ENCODE measurements around the gene PILRB.

PILRB gene

GRCh38 chr7:100352984-100353684, 4.8 kb upstream of the PILRB start:
- no peaks in the 10 kb centered on the region; the same call in 1 of the 2 replicates for H3K36me3 ChIP-seq (ENCODE audit: insufficient read depth)

GRCh38 chr7:100353685-100354330, 4.1 kb upstream of the PILRB start:
- no peaks in the 10 kb centered on the region for H4K20me1 ChIP-seq (ENCODE audit: insufficient read depth)
- H2AFZ ChIP-seq (ENCODE audit: low read depth): no peak overlapping the region
- no peaks in the 10 kb centered on the region; the same call in 1 of the 2 replicates for H3K36me3 ChIP-seq (ENCODE audit: insufficient read depth)
- H3K4me2 ChIP-seq: no peak overlapping the region
- no peaks in the 10 kb centered on the region for H3K79me2 ChIP-seq (ENCODE audit: insufficient read depth, low read depth)
- no peak overlapping the region for H3K27ac ChIP-seq
- H3K27me3 ChIP-seq (ENCODE audit: insufficient read depth, low read depth): no peaks in the 10 kb centered on the region
- no peak for TF ChIP-seq CTCF (conservative IDR thresholded peaks at IDR 0.05; ENCODE audit: low read depth, low read length)
- no peak overlapping the region for H3K4me3 ChIP-seq (IDR thresholded peaks at IDR 0.05; ENCODE audit: insufficient read depth, low read depth, low read length)
- H3K4me1 ChIP-seq (ENCODE audit: low read depth, poor library complexity, severe bottlenecking): no peaks in the 10 kb centered on the region
- no peak overlapping the region for H3K9ac ChIP-seq

More at GRCh38 chr7:100352984-100353684, 4.8 kb upstream of the PILRB start:
- no peaks in the 10 kb centered on the region for H4K20me1 ChIP-seq (ENCODE audit: insufficient read depth)
- no peak for TF ChIP-seq CTCF (conservative IDR thresholded peaks at IDR 0.05; ENCODE audit: low read depth, low read length)
- H2AFZ ChIP-seq (ENCODE audit: low read depth): no peak overlapping the region
- no peaks in the 10 kb centered on the region for H3K4me1 ChIP-seq (ENCODE audit: low read depth, poor library complexity, severe bottlenecking)
- H3K4me2 ChIP-seq: no peak overlapping the region
- no peak overlapping the region for H3K27ac ChIP-seq
- no peaks in the 10 kb centered on the region for H3K79me2 ChIP-seq (ENCODE audit: insufficient read depth, low read depth)
- H3K27me3 ChIP-seq (ENCODE audit: insufficient read depth, low read depth): no peaks in the 10 kb centered on the region
- no peak overlapping the region for H3K4me3 ChIP-seq (IDR thresholded peaks at IDR 0.05; ENCODE audit: insufficient read depth, low read depth, low read length)
- no peak overlapping the region for H3K9ac ChIP-seq

DNA sequence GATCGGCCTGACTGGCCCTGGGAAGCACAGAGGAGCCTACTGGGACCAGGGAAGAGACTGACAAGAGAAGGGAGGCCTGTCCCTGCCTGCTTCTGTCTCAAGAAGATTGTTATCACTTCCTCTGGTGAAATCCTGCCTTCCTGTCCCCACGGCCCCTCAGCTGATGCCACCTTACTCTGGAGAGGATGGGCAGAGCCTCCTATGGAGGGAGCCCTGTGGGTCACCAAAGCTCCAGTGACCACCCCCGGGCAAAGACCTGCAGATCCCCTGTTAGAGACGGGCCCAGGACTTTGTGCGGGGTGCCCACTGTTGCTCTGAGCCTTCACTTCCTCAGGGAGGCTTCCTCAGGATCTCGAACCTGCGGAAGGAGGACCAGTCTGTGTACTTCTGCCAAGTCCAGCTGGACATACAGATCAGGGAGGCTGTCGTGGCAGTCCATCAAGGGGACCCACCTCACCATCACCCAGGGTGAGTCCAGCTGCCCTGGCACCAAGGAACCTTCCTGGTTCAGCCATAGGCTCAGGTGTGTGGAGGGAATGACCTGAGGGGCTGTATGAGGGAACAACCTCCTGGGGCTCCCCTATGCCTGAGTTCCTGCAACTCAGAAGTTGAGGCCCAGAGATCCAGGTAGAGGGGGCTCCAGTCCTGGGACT, 1.4 kb upstream of the PILRB start:
- no peaks in the 10 kb centered on the region for H3K27me3 ChIP-seq (ENCODE audit: insufficient read depth, low read depth)
- H2AFZ ChIP-seq (ENCODE audit: low read depth): no peak overlapping the region
- no peak overlapping the region for H3K9ac ChIP-seq
- H3K79me2 ChIP-seq (ENCODE audit: insufficient read depth, low read depth): no peaks in the 10 kb centered on the region
- H3K4me3 ChIP-seq (IDR thresholded peaks at IDR 0.05; ENCODE audit: insufficient read depth, low read depth, low read length): no peak overlapping the region
- H3K36me3 ChIP-seq (ENCODE audit: insufficient read depth): no peaks in the 10 kb centered on the region; the same call in 1 of the 2 replicates
- H3K4me2 ChIP-seq: no peak overlapping the region
- H3K27ac ChIP-seq: no peak overlapping the region
- no peak for TF ChIP-seq CTCF (conservative IDR thresholded peaks at IDR 0.05; ENCODE audit: low read depth, low read length)
- H3K4me1 ChIP-seq (ENCODE audit: low read depth, poor library complexity, severe bottlenecking): no peaks in the 10 kb centered on the region
- H4K20me1 ChIP-seq (ENCODE audit: insufficient read depth): no peaks in the 10 kb centered on the region

GRCh38 chr7:100357131-100357561, 771 bp upstream of the PILRB start:
- Histone ChIP-seq H3K27me3 (ENCODE audit: insufficient read depth, low read depth) (no peaks in the 10 kb centered on the region), H3K4me2 (no peak overlapping the region), H3K4me1 (ENCODE audit: low read depth, poor library complexity, severe bottlenecking) (no peaks in the 10 kb centered on the region), H2AFZ (ENCODE audit: low read depth) (no peak overlapping the region), H3K27ac (no peak overlapping the region; the same call in 1 of the 2 replicates), H3K9ac (no peak overlapping the region), H4K20me1 (ENCODE audit: insufficient read depth) (no peaks in the 10 kb centered on the region), H3K4me3 (IDR thresholded peaks at IDR 0.05; ENCODE audit: insufficient read depth, low read depth, low read length) (no peak overlapping the region), H3K36me3 (ENCODE audit: insufficient read depth) (no peaks in the 10 kb centered on the region; the same call in 1 of the 2 replicates), H3K79me2 (ENCODE audit: insufficient read depth, low read depth) (no peaks in the 10 kb centered on the region)
- TF ChIP-seq CTCF (conservative IDR thresholded peaks at IDR 0.05; ENCODE audit: low read depth, low read length): no peak

Data from KMS-11 (cell line).